CD1c-positive myeloid dendritic cell (primary cell): ENCODE data around the gene MYCN.

Experiments
- DNase-seq: peaks from one replicate; pipeline ENCODE4 v3.0.0-alpha.2; 2016; ENCODE audit errors: extremely low spot score

The MYCN gene

DNA sequence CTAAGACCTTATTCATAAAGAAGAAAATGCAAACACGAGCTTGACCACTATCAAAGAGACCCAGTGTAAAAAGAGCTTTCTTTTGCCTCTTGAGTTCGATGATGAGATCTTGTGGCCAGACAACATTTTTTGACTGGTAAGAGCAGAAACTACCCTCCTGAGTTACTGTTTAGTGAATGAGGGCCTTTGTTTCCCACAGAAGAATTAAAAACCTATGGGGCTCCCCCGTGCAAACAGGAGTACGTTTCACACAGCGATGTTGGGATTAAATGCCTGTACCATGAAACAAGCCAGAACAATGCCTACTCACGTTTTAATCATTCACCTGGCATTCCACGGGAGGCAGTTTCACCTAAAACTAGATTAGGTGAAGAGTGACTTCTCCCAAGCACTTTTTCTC is 36.0 kb downstream of the MYCN start:
- no peak for DNase-seq

GRCh38 chr2:15979051-15979758 is 38.9 kb downstream of the MYCN start:
- no peak for DNase-seq

DNA sequence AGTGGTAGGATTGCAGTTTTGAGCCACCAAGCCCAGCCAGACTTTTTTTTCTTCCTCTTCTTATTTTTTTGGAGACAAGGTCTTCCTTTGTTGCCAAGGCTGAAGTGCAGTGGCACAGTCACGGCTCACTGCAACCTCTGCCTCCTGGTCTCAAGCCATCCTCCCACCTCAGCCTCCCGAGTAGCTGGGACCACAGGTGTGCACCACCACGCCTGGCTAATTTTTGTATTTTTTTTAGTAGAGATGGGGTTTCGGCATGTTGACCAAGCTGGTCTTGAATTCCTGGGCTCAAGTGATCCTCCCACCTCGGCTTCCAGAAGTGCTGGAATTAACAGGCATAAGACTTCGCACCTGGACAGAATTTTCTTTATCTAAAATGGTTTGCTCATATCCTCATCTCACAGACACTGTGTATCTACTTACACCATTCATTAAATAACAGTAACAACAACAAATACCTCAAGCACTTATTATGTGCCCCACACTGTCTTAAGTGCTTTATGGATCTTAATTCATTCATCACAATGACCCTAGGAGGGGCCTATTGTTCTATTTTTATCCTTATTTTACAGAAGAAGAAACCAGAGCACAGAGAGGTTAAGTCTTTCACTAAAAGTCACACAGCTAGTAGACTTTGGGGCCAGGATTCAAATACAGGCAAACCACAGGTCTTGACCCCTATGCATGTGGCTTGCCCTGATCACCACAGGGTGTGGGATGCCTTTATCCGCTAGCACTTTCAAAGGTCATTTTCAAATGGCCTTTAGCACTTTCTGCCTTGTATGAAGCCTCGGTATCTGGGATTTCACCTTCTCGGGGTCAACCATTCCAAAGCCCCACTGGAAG is 39.6 kb downstream of the MYCN start:
- no peak for DNase-seq

DNA sequence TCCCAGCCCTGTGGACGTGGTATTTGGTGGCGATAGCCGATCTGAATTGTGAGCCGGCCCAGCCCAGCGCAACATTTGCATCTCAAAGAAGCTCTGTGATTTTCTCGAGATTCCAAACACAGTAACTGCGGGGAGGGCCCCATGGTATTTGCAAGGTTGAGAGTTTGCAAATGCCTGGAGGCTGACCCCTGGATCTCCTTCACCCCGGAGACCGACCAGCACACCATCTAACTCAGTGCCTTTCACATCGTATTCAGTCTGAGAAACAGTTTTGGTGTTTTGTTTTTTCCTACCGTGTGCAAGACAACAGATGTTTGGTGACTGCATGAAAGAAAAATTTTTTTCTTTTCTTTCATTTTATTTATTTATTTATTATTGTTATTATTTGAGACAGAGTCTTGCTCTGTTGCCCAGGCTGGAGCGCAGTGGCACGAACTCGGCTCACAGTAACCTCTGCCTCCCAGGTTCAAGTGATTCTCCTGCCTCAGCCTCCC is 40.3 kb downstream of the MYCN start:
- no peak for DNase-seq

GRCh38 chr2:15981646-15982045 is 41.3 kb downstream of the MYCN start:
- DNase-seq, result no peak

DNA sequence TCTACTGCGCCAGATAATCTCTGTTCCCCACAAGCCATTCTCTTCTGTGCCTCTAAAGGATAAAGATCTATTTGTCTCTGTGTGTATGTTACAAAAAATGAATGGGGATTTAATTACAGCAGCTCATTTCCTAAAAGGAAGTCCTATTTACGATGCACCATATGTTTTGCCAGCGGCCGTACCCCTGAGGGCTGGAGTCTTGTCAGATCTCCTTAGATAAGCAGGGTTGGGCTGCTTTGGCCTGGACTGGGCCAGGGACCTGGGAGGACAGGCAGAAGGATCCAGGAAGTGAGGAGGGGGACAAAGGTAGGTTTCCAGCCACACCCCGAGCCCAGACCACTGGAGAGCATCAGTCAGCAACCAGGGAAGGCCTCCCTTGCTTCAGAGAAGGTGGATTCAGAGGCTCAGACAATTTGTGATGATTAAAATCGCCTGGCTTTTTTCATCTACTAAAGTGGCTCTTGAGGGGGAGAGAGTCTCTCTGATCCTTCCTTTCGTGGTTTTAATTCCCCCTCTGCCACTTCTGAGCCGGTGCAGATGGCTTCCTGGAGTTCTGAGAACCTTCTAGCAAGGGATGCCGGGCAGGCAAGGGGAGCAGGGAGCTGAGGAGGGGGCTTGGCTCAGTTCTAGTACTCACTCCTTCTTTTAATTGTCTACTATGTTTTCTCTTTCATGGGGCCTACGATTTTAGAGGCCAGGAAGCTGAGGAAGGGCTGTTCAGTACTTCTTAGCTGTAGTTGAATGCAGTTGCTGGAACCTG is 42.1 kb downstream of the MYCN start:
- no peak for DNase-seq

GRCh38 chr2:15983496-15983895 is 43.1 kb downstream of the MYCN start:
- no peak for DNase-seq

- DNase-seq, result no peak
Observed at GRCh38 chr2:15984368-15985255, 44.3 kb downstream of the MYCN start.

DNA sequence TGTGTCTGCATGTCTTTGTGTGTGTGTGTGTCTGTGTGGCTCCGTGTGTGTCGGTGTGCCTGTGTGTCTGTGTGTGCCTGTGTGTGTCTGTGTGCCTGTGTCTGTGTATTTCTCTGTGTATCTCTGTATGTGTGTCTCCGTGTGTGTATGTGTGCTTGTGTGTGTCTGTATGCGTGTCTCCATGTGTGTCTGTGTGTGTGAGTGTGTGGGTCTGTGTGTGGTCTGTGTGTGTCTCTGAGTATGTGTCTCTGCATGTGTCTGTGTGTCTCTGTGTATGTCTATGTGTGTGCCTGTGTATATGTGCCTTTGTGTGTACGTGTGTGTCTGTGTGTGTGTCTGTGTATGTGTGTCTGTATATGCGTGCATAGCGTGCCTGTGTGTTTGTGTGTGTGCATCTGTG is 45.2 kb downstream of the MYCN start:
- DNase-seq, result no peak

DNA sequence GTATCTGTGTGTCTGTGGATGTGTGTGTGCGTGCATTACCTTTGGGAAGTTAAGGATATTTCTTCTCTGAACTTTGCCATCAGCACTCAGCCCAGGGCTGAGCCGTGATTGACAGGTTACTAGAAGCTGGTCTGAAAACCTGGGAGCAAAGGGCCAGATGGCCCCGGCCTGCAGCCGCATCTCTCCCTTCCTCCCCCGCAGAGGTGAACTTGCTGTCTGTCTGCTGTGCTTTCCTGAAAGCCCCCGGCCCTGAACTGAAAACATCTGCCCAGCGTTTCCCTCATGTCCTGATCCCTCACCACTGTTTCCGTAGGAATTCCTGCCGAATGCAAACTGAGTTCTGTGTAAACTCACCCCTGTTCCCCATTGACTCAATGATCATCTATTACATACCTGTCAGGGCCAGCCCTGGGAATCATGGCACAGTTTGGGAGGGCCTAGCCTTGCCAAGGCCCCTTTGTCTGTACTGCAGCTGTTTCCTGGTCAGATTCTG is 45.8 kb downstream of the MYCN start:
- no peak for DNase-seq

- no peak for DNase-seq
Observed at GRCh38 chr2:15986644-15987043, 46.3 kb downstream of the MYCN start.

DNA sequence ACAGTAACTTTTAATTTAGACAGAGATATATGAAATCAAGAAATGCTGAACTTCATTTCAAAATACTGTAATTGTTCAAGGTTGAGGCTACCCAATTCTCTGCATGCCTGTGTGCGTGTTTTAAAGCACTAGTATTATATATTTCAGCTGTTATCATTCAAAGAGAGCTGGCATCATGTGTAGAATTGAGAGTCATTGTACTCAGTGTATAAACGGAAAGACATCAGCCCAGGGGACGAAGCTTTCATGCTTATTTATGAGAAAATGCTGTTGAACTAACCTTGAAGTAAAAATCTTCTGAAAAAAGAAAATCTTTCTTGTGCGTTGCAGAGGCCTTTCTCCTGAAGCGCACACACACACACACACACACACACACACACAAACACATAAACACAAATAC is 48.4 kb downstream of the MYCN start:
- no peak for DNase-seq

DNA sequence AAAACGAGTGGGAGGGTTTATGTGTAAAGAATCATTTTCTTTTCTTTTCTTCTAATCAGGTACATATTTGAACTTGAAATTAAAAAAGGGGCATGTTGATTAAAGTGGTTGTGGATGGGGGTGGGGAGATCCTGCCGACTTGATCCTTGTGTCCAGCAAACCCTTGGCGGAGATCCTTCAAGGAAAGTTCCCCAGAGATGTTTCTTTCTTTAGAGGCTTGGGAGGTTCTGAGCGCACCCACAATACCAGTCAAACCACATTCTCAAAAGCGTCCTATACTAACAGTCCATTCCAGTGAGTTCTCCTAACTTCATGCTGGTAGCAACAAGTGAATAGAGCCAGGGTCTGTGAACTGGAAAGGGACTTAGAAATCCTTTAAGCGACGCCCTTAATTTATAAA is 49.2 kb downstream of the MYCN start:
- DNase-seq, result no peak

DNA sequence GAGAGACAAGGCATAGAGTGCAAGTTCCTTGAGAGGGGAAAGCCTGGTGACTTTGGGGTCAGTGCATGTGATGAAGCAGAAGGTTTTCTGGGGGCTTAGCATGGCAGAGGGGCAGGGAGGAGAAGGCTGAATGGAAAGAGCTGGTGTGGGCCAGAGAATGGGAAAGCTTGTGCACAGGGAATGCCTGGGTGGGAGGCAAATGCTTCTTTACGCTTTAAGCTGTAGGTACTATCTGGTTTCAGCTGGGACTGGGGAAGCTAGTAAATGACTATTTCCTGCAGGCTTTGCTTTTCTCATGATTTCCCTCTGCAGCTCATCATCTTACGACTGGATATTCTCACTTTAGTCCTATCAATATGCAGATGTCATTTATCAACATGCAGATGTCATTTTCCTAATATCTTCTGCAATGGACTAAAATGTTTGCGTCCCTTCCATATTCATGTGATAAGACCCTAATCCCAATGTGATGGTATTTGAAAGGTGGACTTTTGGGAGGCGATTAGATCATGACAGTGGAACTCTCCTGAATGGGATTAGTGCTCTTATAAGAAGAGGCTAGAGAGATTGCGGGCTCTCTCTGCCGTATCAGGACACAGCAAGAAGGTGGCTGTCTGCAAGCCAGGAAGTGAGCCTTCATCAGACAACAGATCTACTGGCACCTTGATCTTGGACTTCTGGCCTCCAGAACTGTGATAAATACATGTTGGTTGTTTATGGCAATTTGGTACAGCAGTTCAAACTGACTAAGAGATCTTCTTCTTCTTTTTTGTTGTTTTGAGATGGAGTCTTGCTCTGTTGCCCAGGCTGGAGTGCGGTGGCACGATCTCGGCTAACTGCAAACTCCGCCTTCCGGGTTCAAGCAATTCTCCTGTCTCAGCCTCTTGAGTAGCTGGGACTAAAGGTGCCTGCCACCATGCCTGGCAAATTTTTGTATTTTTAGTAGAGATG is 50.1 kb downstream of the MYCN start:
- no peak for DNase-seq

DNA sequence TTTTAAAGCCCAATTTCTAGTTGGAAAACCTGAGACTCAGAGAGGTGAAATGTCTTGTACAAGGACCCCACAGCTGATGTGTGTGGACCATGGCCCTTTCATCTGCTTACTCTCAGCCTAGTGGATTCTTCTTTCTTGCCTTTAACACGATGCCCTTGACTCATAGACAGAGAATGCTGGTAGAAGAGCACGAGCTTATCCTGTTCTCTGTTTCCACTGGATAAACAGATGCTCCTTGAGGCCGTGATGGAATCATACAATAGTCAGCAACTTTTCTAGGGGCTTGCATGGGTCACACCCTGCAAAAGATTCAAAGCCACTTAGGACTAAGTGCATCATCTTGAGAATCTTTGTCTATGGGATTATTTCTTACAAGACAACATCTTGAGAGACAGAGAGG is 50.9 kb downstream of the MYCN start:
- DNase-seq, result no peak

- DNase-seq, result no peak
Observed at GRCh38 chr2:15992457-15993231, 52.3 kb downstream of the MYCN start.

DNA sequence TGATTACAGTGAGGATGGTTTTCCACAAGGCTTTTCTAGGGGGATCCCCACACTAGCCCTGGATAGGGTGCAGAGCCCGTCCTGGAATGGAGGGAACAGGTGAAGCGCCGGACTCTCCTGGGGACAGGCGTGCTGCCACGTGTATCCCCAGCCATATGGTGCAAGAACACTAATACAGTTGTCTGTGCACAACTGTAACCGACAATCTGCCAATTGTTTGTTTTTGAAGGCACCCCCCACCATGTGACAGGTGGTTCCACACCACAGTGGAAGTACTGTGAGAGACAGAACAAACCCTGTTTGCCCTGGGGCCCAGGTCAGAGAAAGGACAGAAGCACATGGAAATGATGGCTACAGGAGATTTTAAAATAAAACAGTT is 52.9 kb downstream of the MYCN start:
- no peak for DNase-seq

- DNase-seq, result no peak
Observed at GRCh38 chr2:15993666-15994065, 53.3 kb downstream of the MYCN start.

DNA sequence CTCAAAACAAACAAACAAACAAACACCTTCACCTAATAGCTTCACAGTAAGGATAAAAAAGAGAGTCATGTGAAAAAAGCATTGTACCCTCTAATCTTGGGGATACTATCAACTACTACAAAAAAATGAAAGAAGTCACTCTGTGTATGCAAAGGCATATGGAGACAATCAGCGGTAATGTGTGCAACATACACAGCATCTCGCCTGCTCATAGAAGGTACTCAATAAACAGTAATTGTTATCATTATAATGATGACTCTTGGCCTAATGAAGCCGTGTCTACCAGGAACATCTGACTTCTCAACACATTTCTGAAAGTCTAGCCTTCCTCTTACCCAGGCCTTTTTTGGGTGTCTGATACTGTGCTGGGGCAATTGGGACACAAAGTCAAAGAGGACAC is 55.3 kb downstream of the MYCN start:
- no peak for DNase-seq
